ENCODE data around the gene RBM15. TPM values are rescaled to one million over a fixed set of nuclear protein-coding genes. Genes with fewer than 3 reads are reported as not detected.
A peak's percentile ranks its signal among the peaks of the same experiment; 100 is the strongest.

The RBM15 gene
- total and polyA plus RNA-seq, 2 of the 13 experiments (the other 11 are each of a cell fraction or from before 2014, with no cell fraction given): 13.5 to 36.4 TPM

- peak; percentile 37; the same call in 2 of the 3 replicates for ATAC-seq
- in situ Hi-C loops (cut with HindIII; ENCODE audit: extremely low pct_ligation_motif_present, low pct_unique_long_range_greater_than_20kb): loop anchor here (10.0 kb wide), 1 partner anchor 135 kb away; the partner anchor contains the start of gene PROK1
These were observed 19.6 kb upstream of the RBM15 start for GRCh38 chr1:110319332-110320167.

More at GRCh38 chr1:110319332-110320167, 19.6 kb upstream of the RBM15 start:
- no peak overlapping the region for H3K9ac ChIP-seq (ENCODE audit: insufficient read depth, low read depth, low read length)
- BruUV-seq (replicated peaks): no TSS peak
- FAIRE-seq (no peak), DNase-seq (ENCODE audit: low spot score) (no peak)
- H4K20me1 ChIP-seq (ENCODE audit: insufficient read depth, low read length): no peaks in the 10 kb centered on the region
- TF ChIP-seq REPIN1 (CRISPR knock-in tag; IDR thresholded peaks at IDR 0.05; ENCODE audit: borderline replicate concordance, low read depth) (no peak), CEBPB (IDR thresholded peaks at IDR 0.05; ENCODE audit: borderline replicate concordance, low read depth, low read length) (peak; percentile 49), ZNF331 (CRISPR knock-in tag; IDR thresholded peaks at IDR 0.05) (peak; percentile 100), SAP130 (CRISPR knock-in tag; IDR thresholded peaks at IDR 0.05; ENCODE audit: low read depth) (0 out of 2 replicates have a peak, but pooled peaks have one; percentile 13), FOSL2 (CRISPR knock-in tag; IDR thresholded peaks at IDR 0.05) (peak; percentile 34)
- TF ChIP-seq, protein P1, sequence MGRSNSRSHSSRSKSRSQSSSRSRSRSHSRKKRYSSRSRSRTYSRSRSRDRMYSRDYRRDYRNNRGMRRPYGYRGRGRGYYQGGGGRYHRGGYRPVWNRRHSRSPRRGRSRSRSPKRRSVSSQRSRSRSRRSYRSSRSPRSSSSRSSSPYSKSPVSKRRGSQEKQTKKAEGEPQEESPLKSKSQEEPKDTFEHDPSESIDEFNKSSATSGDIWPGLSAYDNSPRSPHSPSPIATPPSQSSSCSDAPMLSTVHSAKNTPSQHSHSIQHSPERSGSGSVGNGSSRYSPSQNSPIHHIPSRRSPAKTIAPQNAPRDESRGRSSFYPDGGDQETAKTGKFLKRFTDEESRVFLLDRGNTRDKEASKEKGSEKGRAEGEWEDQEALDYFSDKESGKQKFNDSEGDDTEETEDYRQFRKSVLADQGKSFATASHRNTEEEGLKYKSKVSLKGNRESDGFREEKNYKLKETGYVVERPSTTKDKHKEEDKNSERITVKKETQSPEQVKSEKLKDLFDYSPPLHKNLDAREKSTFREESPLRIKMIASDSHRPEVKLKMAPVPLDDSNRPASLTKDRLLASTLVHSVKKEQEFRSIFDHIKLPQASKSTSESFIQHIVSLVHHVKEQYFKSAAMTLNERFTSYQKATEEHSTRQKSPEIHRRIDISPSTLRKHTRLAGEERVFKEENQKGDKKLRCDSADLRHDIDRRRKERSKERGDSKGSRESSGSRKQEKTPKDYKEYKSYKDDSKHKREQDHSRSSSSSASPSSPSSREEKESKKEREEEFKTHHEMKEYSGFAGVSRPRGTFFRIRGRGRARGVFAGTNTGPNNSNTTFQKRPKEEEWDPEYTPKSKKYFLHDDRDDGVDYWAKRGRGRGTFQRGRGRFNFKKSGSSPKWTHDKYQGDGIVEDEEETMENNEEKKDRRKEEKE (IDR thresholded peaks at IDR 0.05): no peak
- 0% methylated on average over 4 of the region's 4 CpGs for WGBS (ENCODE audit: low lambda C conversion rate)
- no peaks in the 10 kb centered on the region for H3K79me2 ChIP-seq (ENCODE audit: insufficient read depth, low read length)
- no peak overlapping the region for H2AFZ ChIP-seq (ENCODE audit: low read length)
- no peaks in the 10 kb centered on the region for H3K27me3 ChIP-seq (ENCODE audit: control insufficient read depth in 1 of 2, insufficient read depth in 2 of 2, low read length in 2 of 2)
- intact Hi-C loops (cut with micrococcal nuclease; ENCODE audit: unreplicated experiment): no loop called here
- no peak overlapping the region for H3K4me3 ChIP-seq (replicated peaks in 1 of 3; ENCODE audit: insufficient read depth in 1 of 3, low read depth in 2 of 3, low read length in 3 of 3)
- no peak overlapping the region for H3K27ac ChIP-seq (ENCODE audit: extremely low read length, insufficient read depth, low read length)
- CTCF ChIA-PET (ENCODE audit: low intra/inter-chr PET ratio, low total read pairs): no interaction called here
- no peaks in the 10 kb centered on the region for H3K36me3 ChIP-seq (replicated peaks in 1 of 2; ENCODE audit: control insufficient read depth in 1 of 2, insufficient read depth in 2 of 2, low read length in 2 of 2)
- H3K4me1 ChIP-seq (ENCODE audit: insufficient read depth, low read length): peaks cover 41% of the 10 kb centered on the region
- H3K9me3 ChIP-seq (ENCODE audit: low read length): peaks cover 8% of the 10 kb centered on the region; the same call in 1 of the 2 replicates
- POLR2A ChIA-PET: interaction anchor here (1.1 kb wide), 1 partner anchor 19 kb away, joined by 3 read pairs; the partner anchor contains the start of gene RBM15
- H3K4me2 ChIP-seq (ENCODE audit: low read depth, low read length): peak overlapping the region; percentile 38; the same call in 1 of the 2 replicates

Measured in HepG2 (cell line).